Uterus (tissue), 4 donors: ENCODE measurements around the gene SCP2. TPM values are rescaled to one million over a fixed set of nuclear protein-coding genes. Genes with fewer than 3 reads are reported as not detected.

Experiments used
- DNase-seq, 2 donors: peaks; one replicate each; pipeline ENCODE4 v3.0.0-alpha.2; 2019 to 2020
- H3K27ac ChIP-seq, 2 donors: fragments of 200-600 bp; sonication (generic); 1 replicate in 1 of 2; 2 replicates in 1 of 2; pipeline ENCODE4 v1.5.1; 2016 to 2018
- H3K27me3 ChIP-seq, 2 donors: fragments of 200-600 bp; sonication (generic); one replicate each; pipeline ENCODE4 v1.5.1; 2018 to 2019; ENCODE audit warnings: control low read depth in 1 of 2
- H3K36me3 ChIP-seq, 2 donors: fragments of 200-600 bp; sonication (generic); one replicate each; pipeline ENCODE4 v1.5.1; 2019; ENCODE audit warnings: control low read depth in 1 of 2
- H3K4me1 ChIP-seq, 2 donors: fragments of 200-600 bp; sonication (generic); one replicate each; pipeline ENCODE4 v1.5.1; 2018 to 2019; ENCODE audit warnings: control low read depth in 1 of 2
- H3K4me3 ChIP-seq, 2 donors: fragments of 200-600 bp; sonication (generic); 1 replicate in 1 of 2; 2 replicates in 1 of 2; pipeline ENCODE4 v1.5.1; 2018 to 2019; ENCODE audit warnings: mild to moderate bottlenecking in 1 of 2
- H3K9me3 ChIP-seq, 2 donors: fragments of 200-600 bp; sonication (generic); one replicate each; pipeline ENCODE4 v1.5.1; 2019; ENCODE audit warnings: control low read depth in 1 of 2
- CTCF ChIP-seq, 4 experiments: fragments of 200-600 bp in 2 of 4; fragments of 450-650 bp in 2 of 4; sonication (generic) in 2 of 4; IDR thresholded peaks; one replicate each; pipeline ENCODE4 v1.5.1; 2016 to 2019; ENCODE audit warnings: antibody characterized with exemption in 4 of 4, mild to moderate bottlenecking in 2 of 4, moderate library complexity in 1 of 4
- POLR2A ChIP-seq, 2 donors: fragments of 450-650 bp; IDR thresholded peaks; one replicate each; pipeline ENCODE4 v1.6.1; 2016; ENCODE audit warnings: antibody characterized with exemption in 2 of 2, mild to moderate bottlenecking in 1 of 2, moderate library complexity in 1 of 2
- intact Hi-C: fragments of 100-400 bp; cut with DNase I; formaldehyde crosslinking; loops from one replicate; pipeline ENCODE4 v1.15.1; 2023; ENCODE audit warnings: low total_unique reads
- total RNA-seq, 4 donors: library from RNA; depleted of rRNA in 3 of 4; stranded (reverse); fragments of >200 nt in 3 of 4; gene quantifications; one replicate each; pipeline versions ENCODE4 v1.1.0 to v1.2.4, GENCODE V29; 2014 to 2023
- donor health status: DM: yes; HTN: yes; CAD: no.

SCP2 gene
- total RNA-seq, 4 donors from 2014 or later: 29.2 to 151 (median 84.6) TPM

GRCh38 chr1:53069265-53069662, 142.2 kb downstream of the SCP2 start:
- intact Hi-C loops: loop anchor here (10.0 kb wide), 1 partner anchor 116 kb away; no protein-coding TSS in a partner anchor
- Histone ChIP-seq H3K4me3 (no peak overlapping the region), H3K27me3 (no peaks in the 10 kb centered on the region), H3K36me3 (no peaks in the 10 kb centered on the region), H3K4me1 (peaks cover 0 to 2% of the 10 kb centered on the region in 2 donors), H3K9me3 (no peaks in the 10 kb centered on the region), H3K27ac (no peak overlapping the region)
- DNase-seq: peak in 1 of 2 donors; percentile 12
- TF ChIP-seq POLR2A (IDR thresholded peaks at IDR 0.05) (no peak), CTCF (IDR thresholded peaks at IDR 0.05) (no peak)

DNA sequence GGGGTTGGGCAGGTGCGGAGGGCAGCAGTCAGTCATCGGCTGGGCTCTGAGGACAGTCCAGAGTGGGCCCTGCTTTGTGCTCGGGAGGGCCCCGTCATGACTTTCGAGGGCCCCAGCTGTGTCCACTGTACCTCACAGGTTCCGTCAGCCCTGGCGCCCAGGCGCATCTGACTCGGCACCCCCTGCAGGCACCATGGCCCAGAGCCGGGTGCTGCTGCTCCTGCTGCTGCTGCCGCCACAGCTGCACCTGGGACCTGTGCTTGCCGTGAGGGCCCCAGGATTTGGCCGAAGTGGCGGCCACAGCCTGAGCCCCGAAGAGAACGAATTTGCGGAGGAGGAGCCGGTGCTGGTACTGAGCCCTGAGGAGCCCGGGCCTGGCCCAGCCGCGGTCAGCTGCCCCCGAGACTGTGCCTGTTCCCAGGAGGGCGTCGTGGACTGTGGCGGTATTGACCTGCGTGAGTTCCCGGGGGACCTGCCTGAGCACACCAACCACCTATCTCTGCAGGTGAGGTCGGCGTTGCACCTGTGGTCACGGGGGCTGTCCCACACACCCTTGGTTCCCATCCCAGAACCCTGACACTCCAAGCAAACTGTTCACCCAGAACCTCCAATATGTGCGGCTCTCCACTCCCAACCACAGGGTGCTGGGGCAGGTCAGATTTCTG, 142.7 kb downstream of the SCP2 start:
- H3K4me1 ChIP-seq: peaks cover 0 to 2% of the 10 kb centered on the region in 2 donors
- no peak overlapping the region for H3K27ac ChIP-seq
- TF ChIP-seq CTCF (IDR thresholded peaks at IDR 0.05) (no peak), POLR2A (IDR thresholded peaks at IDR 0.05) (no peak)
- H3K9me3 ChIP-seq: no peaks in the 10 kb centered on the region
- no peaks in the 10 kb centered on the region for H3K27me3 ChIP-seq
- DNase-seq: peak; percentile 12 to 15
- intact Hi-C loops: loop anchor here (10.0 kb wide), 1 partner anchor 115 kb away; no protein-coding TSS in a partner anchor
- H3K36me3 ChIP-seq: no peaks in the 10 kb centered on the region
- no peak overlapping the region for H3K4me3 ChIP-seq

- intact Hi-C loops: no loop called here
- Histone ChIP-seq H3K4me1 (peaks cover 0 to 2% of the 10 kb centered on the region in 2 donors), H3K27ac (no peak overlapping the region), H3K4me3 (no peak overlapping the region), H3K9me3 (no peaks in the 10 kb centered on the region), H3K36me3 (no peaks in the 10 kb centered on the region), H3K27me3 (no peaks in the 10 kb centered on the region)
- DNase-seq: no peak
- TF ChIP-seq CTCF (IDR thresholded peaks at IDR 0.05) (no peak), POLR2A (IDR thresholded peaks at IDR 0.05) (no peak)
These were observed 143.5 kb downstream of the SCP2 start for GRCh38 chr1:53070621-53071020.

DNA sequence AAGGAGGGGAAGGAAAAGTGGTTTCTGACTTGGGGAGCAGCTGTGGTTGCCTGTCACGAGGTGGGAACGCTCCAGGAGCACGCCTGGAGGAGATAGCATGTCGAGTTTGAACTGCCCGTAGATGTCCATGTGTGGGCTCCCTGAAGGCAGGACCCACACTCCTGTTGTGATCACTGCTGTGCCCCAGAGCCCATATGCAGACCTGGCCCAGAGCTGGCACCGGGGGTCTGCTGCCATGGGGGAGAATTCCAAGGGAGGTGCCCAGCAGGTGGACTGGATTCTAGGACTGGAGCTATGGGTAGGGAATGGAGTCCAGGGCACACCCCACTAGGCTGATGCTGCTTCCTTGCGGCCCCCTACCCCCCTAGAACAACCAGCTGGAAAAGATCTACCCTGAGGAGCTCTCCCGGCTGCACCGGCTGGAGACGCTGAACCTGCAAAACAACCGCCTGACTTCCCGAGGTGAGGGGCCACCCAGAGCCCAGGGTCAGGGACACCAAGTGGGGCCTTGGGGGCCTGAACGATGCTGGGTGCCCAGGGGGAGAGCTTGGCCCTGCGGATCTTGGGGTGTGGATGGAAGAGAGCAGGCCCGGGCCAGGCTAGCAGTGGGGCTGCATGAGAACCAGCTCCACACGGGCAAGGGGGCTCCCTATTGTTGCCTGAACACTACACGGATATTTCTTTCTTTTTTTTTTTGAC, 144.2 kb downstream of the SCP2 start:
- TF ChIP-seq CTCF (IDR thresholded peaks at IDR 0.05) (no peak), POLR2A (IDR thresholded peaks at IDR 0.05) (no peak)
- Histone ChIP-seq H3K4me3 (no peak overlapping the region), H3K27me3 (no peaks in the 10 kb centered on the region), H3K36me3 (no peaks in the 10 kb centered on the region), H3K9me3 (no peaks in the 10 kb centered on the region), H3K27ac (no peak overlapping the region), H3K4me1 (peaks cover 0 to 2% of the 10 kb centered on the region in 2 donors)
- intact Hi-C loops: no loop called here
- DNase-seq: peak in 1 of 2 donors; percentile 14

GRCh38 chr1:53071915-53072314, 144.8 kb downstream of the SCP2 start:
- Histone ChIP-seq H3K4me1 (peaks cover 0 to 2% of the 10 kb centered on the region in 2 donors), H3K36me3 (no peaks in the 10 kb centered on the region), H3K9me3 (no peaks in the 10 kb centered on the region), H3K27ac (no peak overlapping the region), H3K4me3 (no peak overlapping the region), H3K27me3 (no peaks in the 10 kb centered on the region)
- no peak for DNase-seq
- intact Hi-C loops: no loop called here
- TF ChIP-seq POLR2A (IDR thresholded peaks at IDR 0.05) (no peak), CTCF (IDR thresholded peaks at IDR 0.05) (no peak)
